Measurements from ENCODE around the gene NUCKS1. TPM values are rescaled to one million over a fixed set of nuclear protein-coding genes. Genes with fewer than 3 reads are reported as not detected.
A peak's percentile ranks its signal among the peaks of the same experiment; 100 is the strongest.

NUCKS1 gene
- total RNA-seq, 1 donor from 2014 or later = 152 TPM

DNA sequence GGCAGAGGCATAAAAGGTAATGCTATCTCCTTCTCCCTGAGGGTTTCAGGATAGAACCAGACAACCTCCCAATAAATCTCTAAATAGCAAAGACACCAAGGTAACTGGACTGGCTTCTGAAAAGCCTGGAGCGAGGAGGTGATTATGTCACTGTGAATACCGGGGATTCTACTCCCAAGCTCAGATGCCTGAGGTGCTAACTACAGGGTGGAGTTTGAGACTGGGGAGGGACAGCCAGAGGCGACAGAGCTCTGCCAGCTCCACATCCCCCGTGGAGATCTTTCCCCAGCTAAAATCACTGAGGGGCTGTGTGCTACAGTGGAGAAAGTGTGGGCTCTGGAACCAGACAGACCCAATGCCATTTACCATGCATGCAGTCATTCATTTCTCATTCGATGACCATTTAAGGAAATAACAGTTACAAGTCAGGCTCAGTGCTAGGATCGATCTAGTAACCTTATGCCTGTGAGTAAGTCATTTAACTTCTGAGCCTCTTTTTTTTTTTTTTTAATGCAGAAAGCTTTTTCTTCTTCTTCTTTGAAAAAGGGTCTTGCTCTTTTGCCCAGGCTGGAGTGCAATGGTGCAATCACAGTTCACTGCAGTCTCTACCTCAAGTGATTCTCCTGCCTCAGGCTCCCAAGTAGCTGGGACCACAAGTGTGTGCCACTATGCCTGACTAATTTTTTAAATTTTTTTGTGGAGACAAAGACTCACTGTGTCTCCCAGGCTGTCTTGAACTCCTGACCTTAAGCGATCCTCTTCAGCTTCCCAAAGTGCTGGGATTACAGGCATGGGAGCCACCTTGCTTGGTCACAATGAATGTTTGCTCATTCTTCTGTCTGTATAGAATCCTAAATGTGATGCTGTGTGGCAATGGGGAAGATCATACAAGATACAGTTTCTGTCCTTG, 61.6 kb downstream of the NUCKS1 start:
- Histone ChIP-seq H3K36me3 (ENCODE audit: control insufficient read depth in 3 of 3, insufficient read depth in 3 of 3, low read length in 3 of 3) (no peaks in the 10 kb centered on the region), H3K9ac (ENCODE audit: low read depth in 1 of 3, low read length in 3 of 3) (no peak overlapping the region), H3K9me3 (ENCODE audit: control insufficient read depth in 3 of 3, low read length in 3 of 3) (no peaks in the 10 kb centered on the region), H3K27me3 (ENCODE audit: control insufficient read depth in 3 of 3, insufficient read depth in 3 of 3, low read length in 3 of 3) (no peaks in the 10 kb centered on the region), H3K4me3 (ENCODE audit: low read length in 3 of 3) (no peak overlapping the region), H3K27ac (ENCODE audit: low read depth, low read length) (no peak overlapping the region), H3K4me1 (ENCODE audit: control insufficient read depth in 3 of 3, insufficient read depth in 3 of 3, low read length in 3 of 3) (no peaks in the 10 kb centered on the region)

DNA sequence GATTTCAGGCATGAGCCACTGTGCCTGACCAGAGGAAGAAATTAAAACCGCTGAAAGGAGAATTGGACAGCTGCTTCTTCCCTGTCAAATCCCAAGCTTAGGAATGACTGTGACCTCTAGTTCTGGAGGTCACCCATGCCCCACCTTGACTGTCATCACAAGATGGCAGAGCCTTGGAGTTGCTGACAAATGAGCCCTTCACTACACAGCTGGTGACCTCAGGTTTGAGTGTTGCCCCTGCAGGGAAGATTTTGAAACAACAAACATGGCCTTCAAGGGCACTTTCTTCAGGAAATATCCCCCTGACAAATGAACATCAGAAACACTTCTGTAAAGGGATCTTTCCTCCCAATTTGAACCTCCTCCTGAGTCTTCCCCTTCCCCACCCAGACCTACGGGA, 62.7 kb downstream of the NUCKS1 start:
- H3K27ac ChIP-seq (ENCODE audit: low read depth, low read length) = no peak overlapping the region
- no peaks in the 10 kb centered on the region for H3K27me3 ChIP-seq (ENCODE audit: control insufficient read depth in 3 of 3, insufficient read depth in 3 of 3, low read length in 3 of 3)
- no peaks in the 10 kb centered on the region for H3K36me3 ChIP-seq (ENCODE audit: control insufficient read depth in 3 of 3, insufficient read depth in 3 of 3, low read length in 3 of 3)
- no peak overlapping the region for H3K4me3 ChIP-seq (ENCODE audit: low read length in 3 of 3)
- no peaks in the 10 kb centered on the region for H3K4me1 ChIP-seq (ENCODE audit: control insufficient read depth in 3 of 3, insufficient read depth in 3 of 3, low read length in 3 of 3)
- H3K9me3 ChIP-seq (ENCODE audit: control insufficient read depth in 3 of 3, low read length in 3 of 3) = no peaks in the 10 kb centered on the region
- no peak overlapping the region for H3K9ac ChIP-seq (ENCODE audit: low read depth in 1 of 3, low read length in 3 of 3)

DNA sequence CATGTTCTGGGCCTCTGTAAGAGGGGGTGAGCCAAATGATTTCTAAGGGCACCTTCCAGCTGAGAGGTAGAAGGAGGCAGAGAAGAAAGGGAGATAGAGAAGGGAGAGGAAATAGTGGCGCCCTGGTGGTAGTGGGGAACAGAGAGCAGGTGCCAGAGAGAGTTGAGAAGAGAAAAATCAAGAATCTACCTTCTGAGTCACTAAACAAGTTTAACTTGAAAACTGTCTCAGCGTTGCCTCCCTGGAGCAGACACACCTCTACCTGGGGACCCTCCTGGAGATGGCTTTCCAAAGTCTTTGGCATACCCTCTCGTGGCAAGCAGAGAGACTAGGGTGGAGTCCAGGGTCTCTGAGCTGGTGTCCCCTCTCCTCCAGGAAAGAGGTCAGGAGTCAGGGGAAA, 68.6 kb downstream of the NUCKS1 start:
- Histone ChIP-seq H3K9me3 (ENCODE audit: control insufficient read depth in 3 of 3, low read length in 3 of 3) (no peaks in the 10 kb centered on the region), H3K27ac (ENCODE audit: low read depth, low read length) (no peak overlapping the region), H3K27me3 (ENCODE audit: control insufficient read depth in 3 of 3, insufficient read depth in 3 of 3, low read length in 3 of 3) (peaks cover 0 to 5% (median under 1%) of the 10 kb centered on the region in 3 donors), H3K4me3 (ENCODE audit: low read length in 3 of 3) (no peak overlapping the region), H3K9ac (ENCODE audit: low read depth in 1 of 3, low read length in 3 of 3) (peak overlapping the region in 1 of 3 donors; percentile 8), H3K4me1 (ENCODE audit: control insufficient read depth in 3 of 3, insufficient read depth in 3 of 3, low read length in 3 of 3) (peaks cover 11 to 33% (median 24%) of the 10 kb centered on the region in 3 donors), H3K36me3 (ENCODE audit: control insufficient read depth in 3 of 3, insufficient read depth in 3 of 3, low read length in 3 of 3) (no peaks in the 10 kb centered on the region)

DNA sequence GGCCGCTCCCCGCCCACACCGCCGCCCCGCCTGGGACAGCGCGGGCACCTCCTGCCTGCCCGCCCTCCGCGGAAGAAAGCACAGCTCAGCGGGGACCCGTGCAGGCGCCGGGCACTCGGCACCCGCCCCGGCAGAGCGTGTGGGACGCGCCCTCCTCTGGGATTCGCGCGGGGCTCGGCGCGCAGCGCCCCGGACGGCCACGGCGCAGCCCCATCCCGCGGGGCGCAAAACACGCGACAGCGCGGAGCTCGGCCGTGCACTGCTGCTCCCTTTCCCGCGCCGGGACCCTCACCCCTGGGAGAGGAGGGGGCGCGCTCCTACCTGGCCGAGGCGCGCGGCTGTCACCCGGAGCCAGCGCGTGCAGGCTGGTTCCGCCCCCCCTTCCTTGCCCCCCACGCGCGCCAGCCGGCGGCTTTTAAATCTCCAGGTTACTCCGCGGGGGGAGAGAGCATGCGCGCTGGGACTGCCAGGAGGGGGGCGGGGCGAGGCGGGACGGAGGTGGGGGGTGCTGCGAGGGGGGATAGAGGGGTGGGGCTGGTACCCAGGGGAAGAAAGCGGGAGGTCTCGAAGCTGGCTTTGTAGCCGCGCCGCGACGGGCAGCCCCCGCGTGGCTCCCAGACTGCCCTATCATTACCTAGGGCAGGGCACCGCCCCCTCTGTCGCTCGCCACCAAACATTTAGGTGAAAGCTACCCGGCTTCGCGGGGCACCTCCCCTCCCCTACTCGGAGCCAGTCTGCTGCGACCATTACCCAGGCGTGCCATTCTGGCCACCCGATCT, 69.7 kb downstream of the NUCKS1 start, which contains the start of gene SLC45A3:
Gene SLC45A3, minus strand, starts transcription at position 437 of the 779 bp plus-strand sequence. CDS start 15,853 bp downstream, outside the sequence.
- H3K9ac ChIP-seq (ENCODE audit: low read depth in 1 of 3, low read length in 3 of 3) = peak within 1 kb of the TSS; percentile 54 to 79 (median 59)

DNA sequence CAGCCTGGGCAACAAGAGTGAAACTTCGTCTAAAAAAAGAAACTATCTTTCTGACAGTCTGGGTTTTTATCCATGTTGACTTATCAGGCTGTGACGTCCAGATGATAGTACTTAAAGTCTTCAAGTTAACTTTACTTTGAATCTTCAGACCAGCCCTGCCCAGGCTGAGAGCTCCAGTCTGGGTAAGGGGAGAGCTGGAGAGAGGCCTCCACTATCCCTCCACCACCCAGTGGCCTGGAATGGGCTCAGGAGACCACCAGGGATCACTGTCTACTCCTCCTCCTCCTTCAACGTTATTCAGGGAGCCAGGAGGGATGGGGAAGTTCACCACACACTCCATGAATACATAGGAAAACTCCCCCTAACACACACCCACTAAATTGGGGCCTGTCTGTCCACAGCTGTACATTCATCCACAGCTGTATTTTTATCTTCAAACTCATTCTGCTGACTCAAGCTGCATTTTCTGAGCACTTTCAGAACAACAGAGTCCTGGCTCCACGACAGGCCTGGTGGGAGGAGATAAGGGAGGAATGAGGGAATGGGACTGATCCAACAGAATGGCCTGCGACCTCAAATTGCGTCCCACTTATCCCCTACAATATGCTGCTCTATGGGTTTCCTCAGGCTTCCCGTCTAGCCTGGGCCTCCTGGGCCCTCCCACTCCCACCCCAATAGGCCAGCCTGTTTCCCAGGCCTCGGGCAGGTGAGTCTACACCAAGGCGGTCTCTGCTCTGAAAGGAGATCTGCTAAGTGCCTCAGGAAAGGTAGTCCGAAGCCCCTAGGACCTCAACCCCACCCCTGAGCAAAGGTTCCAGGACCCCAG, 71.5 kb downstream of the NUCKS1 start:
- Histone ChIP-seq H3K4me1 (ENCODE audit: control insufficient read depth in 3 of 3, insufficient read depth in 3 of 3, low read length in 3 of 3) (peaks cover 11 to 43% (median 34%) of the 10 kb centered on the region in 3 donors), H3K27ac (ENCODE audit: low read depth, low read length) (peak overlapping the region; percentile 69), H3K9ac (ENCODE audit: low read depth in 1 of 3, low read length in 3 of 3) (peak overlapping the region; percentile 59 to 79 (median 61)), H3K36me3 (ENCODE audit: control insufficient read depth in 3 of 3, insufficient read depth in 3 of 3, low read length in 3 of 3) (no peaks in the 10 kb centered on the region), H3K4me3 (ENCODE audit: low read length in 3 of 3) (peak overlapping the region in 2 of 3 donors; percentile 68 to 70), H3K27me3 (ENCODE audit: control insufficient read depth in 3 of 3, insufficient read depth in 3 of 3, low read length in 3 of 3) (peaks cover 0 to 5% (median 3%) of the 10 kb centered on the region in 3 donors), H3K9me3 (ENCODE audit: control insufficient read depth in 3 of 3, low read length in 3 of 3) (no peaks in the 10 kb centered on the region)

More for the DNA sequence above, 69.7 kb downstream of the NUCKS1 start, which contains the start of gene SLC45A3:
- Histone ChIP-seq H3K27ac (ENCODE audit: low read depth, low read length) (peak within 1 kb of the TSS; percentile 69), H3K9me3 (ENCODE audit: control insufficient read depth in 3 of 3, low read length in 3 of 3) (no peaks in the 10 kb centered on the region), H3K36me3 (ENCODE audit: control insufficient read depth in 3 of 3, insufficient read depth in 3 of 3, low read length in 3 of 3) (no peaks in the 10 kb centered on the region), H3K27me3 (ENCODE audit: control insufficient read depth in 3 of 3, insufficient read depth in 3 of 3, low read length in 3 of 3) (peaks cover 0 to 5% (median 3%) of the 10 kb centered on the region in 3 donors), H3K4me1 (ENCODE audit: control insufficient read depth in 3 of 3, insufficient read depth in 3 of 3, low read length in 3 of 3) (peaks cover 11 to 41% (median 34%) of the 10 kb centered on the region in 3 donors), H3K4me3 (ENCODE audit: low read length in 3 of 3) (peak within 1 kb of the TSS; percentile 48 to 70 (median 68))

DNA sequence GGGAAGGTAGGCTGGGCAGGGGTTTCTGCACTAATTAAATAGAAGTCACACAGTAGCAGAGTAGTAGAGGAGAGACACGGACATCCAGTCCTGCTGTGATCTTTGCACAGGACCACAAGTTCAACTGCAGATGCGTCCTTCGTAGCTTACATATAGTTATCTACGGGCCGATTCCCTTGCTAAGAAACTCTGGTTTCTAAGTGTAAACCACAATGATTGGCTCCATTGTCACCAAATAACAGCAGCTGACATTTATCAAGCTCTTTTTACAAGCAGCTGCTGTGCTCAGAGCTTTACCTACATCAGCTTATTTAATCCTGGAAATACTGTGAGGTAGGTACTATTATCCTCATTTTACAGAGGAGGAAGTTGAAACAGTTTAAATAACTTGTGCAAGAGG, 72.8 kb downstream of the NUCKS1 start:
- Histone ChIP-seq H3K9ac (ENCODE audit: low read depth in 1 of 3, low read length in 3 of 3) (no peak overlapping the region), H3K4me1 (ENCODE audit: control insufficient read depth in 3 of 3, insufficient read depth in 3 of 3, low read length in 3 of 3) (peaks cover 14 to 52% (median 42%) of the 10 kb centered on the region in 3 donors), H3K27ac (ENCODE audit: low read depth, low read length) (peak overlapping the region; percentile 81), H3K36me3 (ENCODE audit: control insufficient read depth in 3 of 3, insufficient read depth in 3 of 3, low read length in 3 of 3) (no peaks in the 10 kb centered on the region), H3K9me3 (ENCODE audit: control insufficient read depth in 3 of 3, low read length in 3 of 3) (no peaks in the 10 kb centered on the region), H3K27me3 (ENCODE audit: control insufficient read depth in 3 of 3, insufficient read depth in 3 of 3, low read length in 3 of 3) (peaks cover 0 to 5% (median 3%) of the 10 kb centered on the region in 3 donors), H3K4me3 (ENCODE audit: low read length in 3 of 3) (no peak overlapping the region)

DNA sequence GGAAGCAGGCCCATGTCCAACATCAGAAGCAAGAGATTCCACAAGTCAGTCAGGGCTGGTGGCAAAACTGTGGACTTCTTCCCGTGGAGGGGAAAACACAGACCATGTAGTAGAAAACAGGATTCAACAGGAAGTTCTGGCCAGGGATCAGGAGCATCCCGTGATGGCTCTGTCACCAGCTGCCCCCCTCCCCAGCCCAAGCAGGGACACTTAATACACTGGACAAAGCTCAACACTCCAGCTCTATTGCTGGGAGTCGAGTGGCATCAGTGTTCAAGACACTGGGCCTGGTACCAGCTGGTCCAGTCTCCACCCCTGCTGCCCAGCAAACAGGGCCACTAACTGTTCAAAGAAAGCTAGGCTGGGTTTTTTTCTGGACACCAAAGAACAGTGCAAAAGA, 73.4 kb downstream of the NUCKS1 start:
- Histone ChIP-seq H3K27ac (ENCODE audit: low read depth, low read length) (peak overlapping the region; percentile 81), H3K9ac (ENCODE audit: low read depth in 1 of 3, low read length in 3 of 3) (no peak overlapping the region), H3K9me3 (ENCODE audit: control insufficient read depth in 3 of 3, low read length in 3 of 3) (no peaks in the 10 kb centered on the region), H3K27me3 (ENCODE audit: control insufficient read depth in 3 of 3, insufficient read depth in 3 of 3, low read length in 3 of 3) (peaks cover 0 to 5% (median 3%) of the 10 kb centered on the region in 3 donors), H3K4me3 (ENCODE audit: low read length in 3 of 3) (no peak overlapping the region), H3K4me1 (ENCODE audit: control insufficient read depth in 3 of 3, insufficient read depth in 3 of 3, low read length in 3 of 3) (peaks cover 14 to 52% (median 42%) of the 10 kb centered on the region in 3 donors), H3K36me3 (ENCODE audit: control insufficient read depth in 3 of 3, insufficient read depth in 3 of 3, low read length in 3 of 3) (no peaks in the 10 kb centered on the region)

DNA sequence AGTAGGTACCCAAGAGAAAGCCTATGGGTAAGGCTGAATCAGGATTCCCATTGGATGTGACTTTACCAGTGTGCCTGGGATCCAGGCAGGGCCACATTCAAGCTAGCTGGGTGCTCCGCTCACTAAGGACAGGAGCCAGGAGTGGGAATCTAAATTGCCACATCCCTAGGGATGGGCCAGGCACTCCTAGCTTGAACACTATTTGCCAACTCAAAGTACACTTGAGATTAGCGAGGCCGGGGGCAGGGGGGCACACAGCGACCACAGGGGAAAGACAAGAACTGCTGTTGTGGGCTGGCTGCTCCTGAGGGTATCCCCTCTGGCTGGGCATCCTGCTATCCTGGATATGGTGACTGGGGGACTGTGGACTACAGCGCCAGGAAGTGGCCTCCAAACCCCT, 74.0 kb downstream of the NUCKS1 start:
- Histone ChIP-seq H3K9ac (ENCODE audit: low read depth in 1 of 3, low read length in 3 of 3) (peak overlapping the region in 1 of 3 donors; percentile 3), H3K36me3 (ENCODE audit: control insufficient read depth in 3 of 3, insufficient read depth in 3 of 3, low read length in 3 of 3) (no peaks in the 10 kb centered on the region), H3K4me3 (ENCODE audit: low read length in 3 of 3) (no peak overlapping the region), H3K27me3 (ENCODE audit: control insufficient read depth in 3 of 3, insufficient read depth in 3 of 3, low read length in 3 of 3) (peaks cover 0 to 6% (median 5%) of the 10 kb centered on the region in 3 donors), H3K9me3 (ENCODE audit: control insufficient read depth in 3 of 3, low read length in 3 of 3) (no peaks in the 10 kb centered on the region), H3K27ac (ENCODE audit: low read depth, low read length) (peak overlapping the region; percentile 81), H3K4me1 (ENCODE audit: control insufficient read depth in 3 of 3, insufficient read depth in 3 of 3, low read length in 3 of 3) (peaks cover 14 to 57% (median 46%) of the 10 kb centered on the region in 3 donors)

DNA sequence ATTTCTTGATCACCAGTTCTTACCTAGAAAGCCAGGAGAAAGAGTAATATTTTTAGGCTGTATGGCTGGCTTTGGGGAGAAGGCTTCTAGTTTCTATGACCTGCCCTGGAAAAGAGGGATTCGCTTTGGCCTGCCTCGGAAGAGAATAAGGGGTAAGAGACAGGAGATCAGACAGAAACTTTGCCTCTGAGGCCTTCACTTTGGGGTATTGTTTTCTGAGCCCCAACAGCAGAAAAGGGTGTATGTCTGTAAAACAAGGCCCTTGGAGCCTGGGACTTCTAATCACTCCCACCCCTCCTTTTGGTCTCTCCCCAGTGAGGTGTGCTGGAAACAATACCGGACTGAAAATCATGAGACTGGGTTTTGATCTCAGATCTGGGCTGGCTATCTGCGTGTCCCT, 74.7 kb downstream of the NUCKS1 start:
- peak overlapping the region; percentile 81 for H3K27ac ChIP-seq (ENCODE audit: low read depth, low read length)
- H3K9ac ChIP-seq (ENCODE audit: low read depth in 1 of 3, low read length in 3 of 3) = no peak overlapping the region
- H3K27me3 ChIP-seq (ENCODE audit: control insufficient read depth in 3 of 3, insufficient read depth in 3 of 3, low read length in 3 of 3) = peaks cover 0 to 6% (median 5%) of the 10 kb centered on the region in 3 donors
- H3K9me3 ChIP-seq (ENCODE audit: control insufficient read depth in 3 of 3, low read length in 3 of 3) = no peaks in the 10 kb centered on the region
- H3K4me1 ChIP-seq (ENCODE audit: control insufficient read depth in 3 of 3, insufficient read depth in 3 of 3, low read length in 3 of 3) = peaks cover 14 to 60% (median 53%) of the 10 kb centered on the region in 3 donors
- no peak overlapping the region for H3K4me3 ChIP-seq (ENCODE audit: low read length in 3 of 3)
- no peaks in the 10 kb centered on the region for H3K36me3 ChIP-seq (ENCODE audit: control insufficient read depth in 3 of 3, insufficient read depth in 3 of 3, low read length in 3 of 3)

Measured in skeletal muscle tissue (tissue), 4 donors.